Testis (tissue), 3 donors: ENCODE data around the gene HBQ1. TPM values are rescaled to one million over a fixed set of nuclear protein-coding genes. Genes with fewer than 3 reads are reported as not detected.
"Not testable (repeated sequence)": the region's sequence is repeated elsewhere in the genome, so short reads cannot be mapped to it uniquely, and the experiment has no call there.

Source experiments
- DNase-seq: peaks from one replicate; pipeline ENCODE4 v3.0.0-alpha.2; 2019
- H3K27ac ChIP-seq, 2 donors: fragments of 200-600 bp; sonication (generic); one replicate each; pipeline ENCODE4 v1.5.1; 2019
- H3K27me3 ChIP-seq: fragments of 200-600 bp; sonication (generic); one replicate; pipeline ENCODE4 v1.5.1; 2019
- H3K36me3 ChIP-seq: fragments of 200-600 bp; sonication (generic); one replicate; pipeline ENCODE4 v1.5.1; 2017; ENCODE audit warnings: low read depth; ENCODE audit errors: missing control alignments
- H3K4me1 ChIP-seq: fragments of 200-600 bp; sonication (generic); one replicate; pipeline ENCODE4 v1.5.1; 2019
- H3K4me3 ChIP-seq, 2 donors: fragments of 200-600 bp; sonication (generic); one replicate each; pipeline ENCODE4 v1.5.1; 2017 to 2019
- H3K9me3 ChIP-seq: fragments of 200-600 bp; sonication (generic); one replicate; pipeline ENCODE4 v1.5.1; 2017
- CTCF ChIP-seq, 3 experiments: fragments of 450-650 bp in 2 of 3; fragments of 200-600 bp in 1 of 3; sonication (generic) in 1 of 3; IDR thresholded peaks; one replicate each; pipeline ENCODE4 v1.5.1; 2016 to 2019; ENCODE audit warnings: antibody characterized with exemption in 3 of 3, mild to moderate bottlenecking in 2 of 3, moderate library complexity in 1 of 3
- POLR2A ChIP-seq: fragments of 450-650 bp; IDR thresholded peaks from one replicate; pipeline ENCODE4 v1.6.1; 2017; ENCODE audit warnings: antibody characterized with exemption, mild to moderate bottlenecking, moderate library complexity
- whole genome bisulfite sequencing, 2 donors: methylation state at CpG; one replicate each; pipeline ENCODE4 v1.1.5; 2018; 5-methylcytosine and 5-hydroxymethylcytosine counted together
- intact Hi-C: fragments of 100-400 bp; cut with DNase I; formaldehyde crosslinking; loops from one replicate; pipeline ENCODE4 v1.15.1; 2023; ENCODE audit warnings: low total_unique reads
- polyA plus RNA-seq: library from polyadenylated mRNA; stranded (reverse); fragments of 350-450 nt; fragmentation: Illumina TruSeq; extraction: RNeasy Lipid Tissue Mini Kit (QIAGEN cat#74804); gene quantifications from one replicate; pipeline ENCODE4 v1.2.3, GENCODE V29; 2014; ENCODE audit warnings: low read depth, low replicate concordance; ENCODE audit not compliant: insufficient read depth
- total RNA-seq, 2 donors: library from RNA; depleted of rRNA; stranded (reverse); fragments of >200 nt; gene quantifications; one replicate each; pipeline ENCODE4 v1.2.3, GENCODE V29; 2016

The HBQ1 gene
- total and polyA plus RNA-seq, 3 donors from 2014 or later = 1.3 to 4.3 (median 4.2) TPM

DNA sequence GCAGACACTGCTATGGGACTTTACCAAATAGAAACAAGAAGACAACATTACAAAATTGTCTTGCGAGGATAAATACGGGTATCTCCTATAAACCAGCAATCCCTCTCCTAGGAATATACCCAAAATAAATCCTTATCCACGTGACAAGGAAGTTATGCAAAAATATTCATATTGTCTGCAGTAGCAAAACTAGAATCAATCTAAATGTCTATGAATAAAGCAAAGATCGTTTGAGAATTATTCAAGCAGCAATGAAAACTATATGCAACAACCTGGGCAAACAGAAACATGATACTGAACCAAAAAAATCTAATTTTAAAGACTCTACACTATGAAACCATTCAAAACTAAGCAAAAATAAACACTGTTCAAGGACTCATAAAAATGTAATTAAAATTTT lies 39.8 kb downstream of the HBQ1 start:
- H3K27ac ChIP-seq = no peak overlapping the region
- H3K4me1 ChIP-seq = no peaks in the 10 kb centered on the region
- WGBS, 2 donors = 75 to 77% methylated on average over 4 of the region's 4 CpGs
- TF ChIP-seq POLR2A (no peak), CTCF (IDR thresholded peaks at IDR 0.05) (no peak)
- no peaks in the 10 kb centered on the region for H3K36me3 ChIP-seq
- H3K9me3 ChIP-seq = no peaks in the 10 kb centered on the region
- H3K4me3 ChIP-seq = no peak overlapping the region
- no peak for DNase-seq
- no peaks in the 10 kb centered on the region for H3K27me3 ChIP-seq
- intact Hi-C loops = no loop called here

- intact Hi-C loops = no loop called here
- 13 to 16% methylated on average over 7 to 9 of the region's 9 CpGs for WGBS, 2 donors
- Histone ChIP-seq H3K36me3 (no peaks in the 10 kb centered on the region), H3K27me3 (no peaks in the 10 kb centered on the region), H3K9me3 (no peaks in the 10 kb centered on the region), H3K4me3 (peak overlapping the region; percentile 73 to 80), H3K4me1 (peaks cover 9% of the 10 kb centered on the region), H3K27ac (peak overlapping the region; percentile 95 to 97)
- DNase-seq = no peak
- TF ChIP-seq POLR2A (no peak), CTCF (IDR thresholded peaks at IDR 0.05) (no peak)
Measured at GRCh38 chr16:228151-228851, 48.0 kb downstream of the HBQ1 start.

- WGBS, 2 donors = 1 to 8% methylated on average over 7 to 67 of the region's 88 CpGs
- H3K27ac ChIP-seq = peak within 1 kb of the TSS; percentile 95 to 97
- no peaks in the 10 kb centered on the region for H3K36me3 ChIP-seq
- no peaks in the 10 kb centered on the region for H3K9me3 ChIP-seq
- H3K4me1 ChIP-seq = peaks cover 9% of the 10 kb centered on the region
- H3K27me3 ChIP-seq = no peaks in the 10 kb centered on the region
- DNase-seq = peak; percentile 93
- TF ChIP-seq POLR2A (peak; percentile 88), CTCF (IDR thresholded peaks at IDR 0.05) (peak in 1 of 3 experiments; percentile 22)
- peak within 1 kb of the TSS; percentile 73 to 80 for H3K4me3 ChIP-seq
- intact Hi-C loops = no loop called here
Measured at GRCh38 chr16:228852-229730, 48.8 kb downstream of the HBQ1 start, which contains the start of gene LUC7L. TSS of gene LUC7L (minus strand) at chr16:229449. CDS start at chr16:229339, 110 bp downstream.

GRCh38 chr16:229731-230281 lies 49.5 kb downstream of the HBQ1 start:
- H3K36me3 ChIP-seq = no peaks in the 10 kb centered on the region
- 46 to 62% methylated on average over 22 of the region's 22 CpGs for WGBS, 2 donors
- peak overlapping the region; percentile 95 to 97 for H3K27ac ChIP-seq
- no peak for TF ChIP-seq CTCF (IDR thresholded peaks at IDR 0.05)
- TF ChIP-seq POLR2A = no peak
- no peaks in the 10 kb centered on the region for H3K27me3 ChIP-seq
- peaks cover 9% of the 10 kb centered on the region for H3K4me1 ChIP-seq
- intact Hi-C loops = no loop called here
- peak overlapping the region; percentile 73 to 80 for H3K4me3 ChIP-seq
- H3K9me3 ChIP-seq = no peaks in the 10 kb centered on the region
- DNase-seq = no peak

GRCh38 chr16:230351-230750 lies 50.1 kb downstream of the HBQ1 start:
- DNase-seq, H3K27me3 ChIP-seq, intact Hi-C loops, H3K9me3 ChIP-seq, H3K27ac ChIP-seq, H3K36me3 ChIP-seq, H3K4me1 ChIP-seq: not testable (repeated sequence)
- peak overlapping the region; percentile 13 to 80 for H3K4me3 ChIP-seq
- 64 to 80% methylated on average over 18 of the region's 18 CpGs for WGBS, 2 donors
